GM19193 (cell line): ENCODE measurements around the gene PYCR2.

Source experiments
- POLR2A ChIP-seq: IDR thresholded peaks from 4 replicates; pipeline ENCODE4 v1.6.1; 2011; ENCODE audit not compliant: insufficient read depth, insufficient read length; ENCODE audit errors: extremely low read depth

PYCR2 gene

DNA sequence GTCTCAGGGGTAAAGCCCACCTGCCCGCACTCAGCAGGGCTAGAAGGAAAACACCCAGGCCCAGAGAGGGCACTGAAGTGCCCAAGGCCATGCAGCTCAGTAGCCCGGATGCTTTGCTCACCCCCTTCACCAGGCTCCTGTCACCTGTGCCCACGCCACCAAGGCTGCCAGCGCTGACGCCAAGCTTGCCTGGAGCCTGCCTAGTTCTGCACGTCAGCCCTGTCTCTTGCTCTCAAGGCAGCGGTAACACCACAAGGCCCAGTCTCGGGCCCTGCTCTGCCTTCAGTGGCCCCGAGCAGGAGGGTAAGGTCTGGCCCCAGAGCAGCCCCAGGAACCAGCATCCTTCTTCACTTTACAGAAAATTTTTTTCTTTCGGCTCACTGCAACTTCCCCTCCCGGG is 49.6 kb downstream of the PYCR2 start:
- TF ChIP-seq POLR2A, result no peak

DNA sequence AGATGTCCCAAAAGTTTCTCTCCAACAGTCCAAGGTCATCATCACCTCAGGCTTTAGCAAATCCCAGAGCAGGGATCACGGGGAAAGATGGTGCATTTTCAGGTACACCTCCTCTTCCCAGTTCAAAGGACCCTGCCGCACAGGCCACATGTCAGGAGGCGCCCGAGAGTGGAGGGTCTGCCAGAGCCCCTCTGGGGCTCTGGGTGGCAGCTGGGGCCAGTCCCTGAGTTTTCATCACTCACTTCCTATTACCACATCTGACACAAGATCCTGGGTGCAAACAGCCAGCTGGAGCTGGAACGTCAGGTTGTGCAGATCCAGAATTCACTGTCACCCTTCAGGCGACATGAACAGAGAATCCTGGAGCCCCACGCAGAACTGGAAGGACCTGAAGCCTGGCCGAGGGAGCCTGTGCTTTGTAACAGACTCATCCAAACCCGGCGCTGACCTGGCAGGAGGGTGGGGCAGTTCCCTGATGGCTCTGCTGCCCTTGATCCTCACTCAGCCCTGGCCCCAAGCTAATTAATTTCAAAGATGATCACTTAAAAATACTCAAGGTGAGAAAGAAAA is 50.7 kb downstream of the PYCR2 start:
- TF ChIP-seq POLR2A, result no peak

DNA sequence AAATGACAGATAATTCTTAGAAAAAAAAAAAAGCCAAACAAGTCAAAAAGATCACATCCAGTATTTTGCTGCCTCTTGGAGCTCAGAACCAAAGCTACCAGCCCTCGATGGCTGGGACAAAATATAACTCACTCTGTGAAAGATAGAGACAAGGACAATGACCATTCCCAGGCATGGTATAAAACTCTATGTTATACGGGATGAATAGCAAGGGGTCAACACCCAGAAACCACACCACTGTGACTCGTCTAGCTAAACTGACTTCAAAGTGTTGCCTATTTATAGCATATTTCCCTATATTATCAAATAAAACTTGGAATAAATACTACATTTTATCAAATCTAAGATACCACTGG is 52.0 kb downstream of the PYCR2 start:
- TF ChIP-seq POLR2A, result no peak

- TF ChIP-seq POLR2A, result no peak
These were observed 52.5 kb downstream of the PYCR2 start for GRCh38 chr1:225871359-225872074.

DNA sequence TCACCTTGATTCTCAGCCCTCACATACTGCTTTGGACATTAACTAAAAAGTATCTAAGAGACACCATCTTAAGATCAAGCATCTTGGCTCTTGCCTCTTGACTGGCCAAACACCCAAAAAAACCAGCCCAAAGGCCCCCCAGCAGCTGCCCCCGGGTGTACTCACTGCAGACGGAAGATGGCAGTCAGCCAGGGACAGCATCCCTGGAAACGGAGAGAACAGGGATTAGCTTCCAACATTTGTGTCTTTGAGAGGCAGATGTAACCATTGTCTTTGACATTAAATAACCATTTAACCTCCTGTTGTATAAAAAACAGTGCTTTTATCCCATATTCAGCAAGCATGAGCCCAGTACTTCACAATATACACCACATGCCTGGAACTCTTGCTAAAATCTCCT is 53.1 kb downstream of the PYCR2 start:
- no peak for TF ChIP-seq POLR2A
